ENCODE data around the gene TMOD1. TPM values are rescaled to one million over a fixed set of nuclear protein-coding genes. Genes with fewer than 3 reads are reported as not detected.
"Not testable (repeated sequence)": the region's sequence is repeated elsewhere in the genome, so short reads cannot be mapped to it uniquely, and the experiment has no call there.

Gene TMOD1
- 0.54 and 1.6 TPM in 2 replicates for polyA plus RNA-seq (2012; rRNA removed)
- polyA plus RNA-seq (2012; cell fraction: cytosol; rRNA removed) = 3.8 and 5.6 TPM in 2 replicates
- 1.1 and 1.2 TPM in 2 replicates for polyA plus RNA-seq (2012; cell fraction: nucleus; rRNA removed)

DNA sequence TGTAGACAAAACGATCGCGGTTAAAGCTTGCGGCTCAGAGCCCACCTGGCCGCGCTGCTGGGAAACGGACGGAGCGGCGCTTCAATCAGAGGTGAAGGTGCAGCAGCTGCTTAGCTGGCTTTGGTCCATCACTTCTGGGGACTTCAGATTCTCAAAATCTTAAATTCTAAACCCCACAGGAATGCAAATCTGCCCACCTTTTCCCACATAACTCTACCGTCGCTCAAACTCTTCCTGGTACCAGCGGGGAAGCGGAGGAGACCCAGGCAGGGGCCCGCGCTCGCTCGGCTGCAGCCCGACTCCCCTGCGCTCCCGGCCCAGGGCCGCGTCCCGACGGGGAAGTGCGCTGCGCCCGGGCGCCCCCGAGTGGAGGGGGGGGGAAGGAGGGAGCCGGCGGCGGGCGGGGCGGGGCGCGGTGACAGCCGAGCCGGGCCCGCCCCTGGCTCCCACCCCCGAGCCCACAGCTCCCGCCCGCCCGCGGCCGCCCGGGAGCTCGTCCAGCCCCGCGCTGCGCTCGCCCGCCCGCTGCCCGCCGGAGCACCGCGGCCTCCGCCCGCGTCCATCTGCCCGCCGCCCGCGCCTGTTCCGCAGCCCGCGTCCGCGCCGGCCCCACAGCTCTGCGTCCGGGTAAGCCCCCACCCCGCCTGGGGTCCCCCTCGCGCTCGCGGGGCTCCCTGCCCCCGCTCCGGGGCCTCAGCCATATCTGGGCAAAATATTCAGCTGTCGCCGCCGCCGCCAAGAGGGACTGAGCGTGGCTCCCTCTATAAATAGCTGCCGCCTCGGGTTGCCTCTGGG is at the start of gene TMOD1:
TMOD1 (plus strand) TSS at position 490 of the 795 bp plus-strand sequence. CDS start 22,523 bp downstream, outside the sequence.
- TF ChIP-seq RAD21 (IDR thresholded peaks at IDR 0.05; ENCODE audit: low read length) = peak; percentile 25; the same call in 1 of the 2 replicates
- TF ChIP-seq, protein P1, sequence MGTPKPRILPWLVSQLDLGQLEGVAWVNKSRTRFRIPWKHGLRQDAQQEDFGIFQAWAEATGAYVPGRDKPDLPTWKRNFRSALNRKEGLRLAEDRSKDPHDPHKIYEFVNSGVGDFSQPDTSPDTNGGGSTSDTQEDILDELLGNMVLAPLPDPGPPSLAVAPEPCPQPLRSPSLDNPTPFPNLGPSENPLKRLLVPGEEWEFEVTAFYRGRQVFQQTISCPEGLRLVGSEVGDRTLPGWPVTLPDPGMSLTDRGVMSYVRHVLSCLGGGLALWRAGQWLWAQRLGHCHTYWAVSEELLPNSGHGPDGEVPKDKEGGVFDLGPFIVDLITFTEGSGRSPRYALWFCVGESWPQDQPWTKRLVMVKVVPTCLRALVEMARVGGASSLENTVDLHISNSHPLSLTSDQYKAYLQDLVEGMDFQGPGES (IDR thresholded peaks at IDR 0.05; ENCODE audit: low read depth, low read length) = no peak
- TF ChIP-seq, protein P2, sequence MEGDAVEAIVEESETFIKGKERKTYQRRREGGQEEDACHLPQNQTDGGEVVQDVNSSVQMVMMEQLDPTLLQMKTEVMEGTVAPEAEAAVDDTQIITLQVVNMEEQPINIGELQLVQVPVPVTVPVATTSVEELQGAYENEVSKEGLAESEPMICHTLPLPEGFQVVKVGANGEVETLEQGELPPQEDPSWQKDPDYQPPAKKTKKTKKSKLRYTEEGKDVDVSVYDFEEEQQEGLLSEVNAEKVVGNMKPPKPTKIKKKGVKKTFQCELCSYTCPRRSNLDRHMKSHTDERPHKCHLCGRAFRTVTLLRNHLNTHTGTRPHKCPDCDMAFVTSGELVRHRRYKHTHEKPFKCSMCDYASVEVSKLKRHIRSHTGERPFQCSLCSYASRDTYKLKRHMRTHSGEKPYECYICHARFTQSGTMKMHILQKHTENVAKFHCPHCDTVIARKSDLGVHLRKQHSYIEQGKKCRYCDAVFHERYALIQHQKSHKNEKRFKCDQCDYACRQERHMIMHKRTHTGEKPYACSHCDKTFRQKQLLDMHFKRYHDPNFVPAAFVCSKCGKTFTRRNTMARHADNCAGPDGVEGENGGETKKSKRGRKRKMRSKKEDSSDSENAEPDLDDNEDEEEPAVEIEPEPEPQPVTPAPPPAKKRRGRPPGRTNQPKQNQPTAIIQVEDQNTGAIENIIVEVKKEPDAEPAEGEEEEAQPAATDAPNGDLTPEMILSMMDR (IDR thresholded peaks at IDR 0.05) = peak; percentile 23
- H3K27ac ChIP-seq (ENCODE audit: low read depth in 2 of 2, low read length in 1 of 2) = peak within 1 kb of the TSS in 1 of 2 experiments; percentile 100; a peak in 2 of 4 replicates
- no peaks in the 10 kb centered on the region for H4K20me1 ChIP-seq (ENCODE audit: insufficient read depth)
- peak within 1 kb of the TSS; percentile 77 for H3K4me2 ChIP-seq
- H3F3A ChIP-seq (replicated peaks; ENCODE audit: insufficient read depth) = peaks cover 5% of the 10 kb centered on the region
- ChIA-PET POLR2A (interaction anchor here (0.6 to 3.5 kb wide), 9 partner anchors 13 to 132 kb away, joined by 3 to 27 read pairs (median 7); partner anchors contain the start of genes NCBP1 and TSTD2), CTCF (interaction anchor here (0.6 to 8.5 kb wide), 23 partner anchors 9 to 132 kb away, joined by 3 to 153 read pairs (median 6); partner anchors contain the start of genes NCBP1 and TSTD2)
- H3K9ac ChIP-seq = no peak within 1 kb of the TSS
- H3K9me3 ChIP-seq = no peaks in the 10 kb centered on the region
- no peaks in the 10 kb centered on the region for H3K36me3 ChIP-seq (replicated peaks in 1 of 2; ENCODE audit: control insufficient read depth in 1 of 2, insufficient read depth in 2 of 2, low read length in 1 of 2)
- H3K27me3 ChIP-seq (ENCODE audit: insufficient read depth) = peaks cover 48% of the 10 kb centered on the region
- DNase-seq = peak; percentile 99
- H3K4me1 ChIP-seq (ENCODE audit: control insufficient read depth in 1 of 2, insufficient read depth in 2 of 2, low read depth in 1 of 2, low read length in 1 of 2) = peaks cover 0 to 29% of the 10 kb centered on the region in 2 experiments; a peak in 2 of 4 replicates
- no peaks in the 10 kb centered on the region for H3K9me2 ChIP-seq
- 5% methylated on average over 24 of the region's 87 CpGs for WGBS (ENCODE audit: low lambda C conversion rate)
- H2AFZ ChIP-seq (ENCODE audit: low read depth) = 0 out of 2 replicates have a peak within 1 kb of the TSS, but pooled peaks have one; percentile 63
- peak within 1 kb of the TSS; percentile 60 to 64 for H3K4me3 ChIP-seq (ENCODE audit: low read depth in 2 of 2, low read length in 1 of 2)
- no peaks in the 10 kb centered on the region for H3K79me2 ChIP-seq (ENCODE audit: insufficient read depth)

DNA sequence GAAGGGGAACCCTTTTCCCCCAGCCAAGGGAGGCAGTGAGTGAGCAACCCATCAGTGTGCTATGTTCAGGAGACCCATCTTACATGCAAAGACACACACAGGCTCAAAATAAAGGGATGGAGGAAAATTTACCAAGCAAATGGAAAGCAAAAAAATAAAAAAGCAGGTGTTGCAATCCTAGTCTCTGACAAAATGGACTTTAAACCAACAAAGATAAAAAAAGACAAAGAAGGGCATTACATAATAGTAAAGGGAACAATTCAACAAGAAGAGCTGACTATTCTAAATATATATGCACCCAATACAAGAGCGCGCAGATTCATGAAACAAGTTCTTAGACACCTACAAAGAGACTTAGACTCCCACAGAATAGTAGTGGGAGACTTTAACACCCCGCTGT is 47.9 kb upstream of the TMOD1 start:
- H3K79me2 ChIP-seq (ENCODE audit: insufficient read depth); DNase-seq; H3K4me3 ChIP-seq (ENCODE audit: low read depth in 2 of 2, low read length in 1 of 2); H3K36me3 ChIP-seq (replicated peaks in 1 of 2; ENCODE audit: control insufficient read depth in 1 of 2, insufficient read depth in 2 of 2, low read length in 1 of 2); H3F3A ChIP-seq (replicated peaks; ENCODE audit: insufficient read depth); H3K27ac ChIP-seq (ENCODE audit: low read depth in 2 of 2, low read length in 1 of 2); H3K27me3 ChIP-seq (ENCODE audit: insufficient read depth); H3K9me2 ChIP-seq; H3K4me1 ChIP-seq (ENCODE audit: control insufficient read depth in 1 of 2, insufficient read depth in 2 of 2, low read depth in 1 of 2, low read length in 1 of 2); H3K9me3 ChIP-seq; H3K4me2 ChIP-seq; H2AFZ ChIP-seq (ENCODE audit: low read depth); H3K9ac ChIP-seq; POLR2A ChIA-PET; CTCF ChIA-PET; H4K20me1 ChIP-seq (ENCODE audit: insufficient read depth): not testable (repeated sequence)
- 93% methylated on average over 3 of the region's 3 CpGs for WGBS (ENCODE audit: low lambda C conversion rate)

DNA sequence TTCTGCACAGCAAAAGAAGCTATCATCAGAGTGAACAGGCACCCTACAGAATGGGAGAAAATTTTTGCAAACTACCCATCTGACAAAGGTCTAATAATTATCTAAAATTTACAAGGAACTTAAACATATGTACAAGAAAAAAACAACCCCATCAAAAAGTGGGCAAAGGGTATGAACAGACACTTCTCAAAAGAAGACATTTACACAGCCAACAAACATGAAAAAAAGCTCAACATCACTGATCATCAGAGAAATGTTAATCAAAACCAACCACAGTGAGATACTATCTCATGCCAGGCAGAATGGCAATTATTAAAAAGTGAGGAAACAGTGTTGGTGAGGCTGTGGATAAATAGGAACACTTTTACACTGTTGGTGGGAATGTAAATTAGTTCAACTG is 44.6 kb upstream of the TMOD1 start:
- H2AFZ ChIP-seq (ENCODE audit: low read depth); POLR2A ChIA-PET; H3K36me3 ChIP-seq (replicated peaks in 1 of 2; ENCODE audit: control insufficient read depth in 1 of 2, insufficient read depth in 2 of 2, low read length in 1 of 2); H3K4me3 ChIP-seq (ENCODE audit: low read depth in 2 of 2, low read length in 1 of 2); H3F3A ChIP-seq (replicated peaks; ENCODE audit: insufficient read depth); H3K79me2 ChIP-seq (ENCODE audit: insufficient read depth); H3K4me2 ChIP-seq; H3K9ac ChIP-seq; H3K27me3 ChIP-seq (ENCODE audit: insufficient read depth); H3K9me3 ChIP-seq; H4K20me1 ChIP-seq (ENCODE audit: insufficient read depth); H3K4me1 ChIP-seq (ENCODE audit: control insufficient read depth in 1 of 2, insufficient read depth in 2 of 2, low read depth in 1 of 2, low read length in 1 of 2); H3K9me2 ChIP-seq; H3K27ac ChIP-seq (ENCODE audit: low read depth in 2 of 2, low read length in 1 of 2); DNase-seq: not testable (repeated sequence)
- CTCF ChIA-PET = interaction anchor here (1.2 kb wide), 1 partner anchor 13 kb away, joined by 6 read pairs; no protein-coding TSS in a partner anchor
